Prostate gland (tissue), 2 donors: Measurements from ENCODE around the gene SULT4A1.

Experiments
- CTCF ChIP-seq, 4 experiments: fragments of 200-600 bp in 2 of 4; fragments of 450-650 bp in 2 of 4; sonication (generic) in 2 of 4; IDR thresholded peaks; 1 replicate in 3 of 4; 2 replicates in 1 of 4; pipeline ENCODE4 v1.5.1; 2016 to 2019; ENCODE audit warnings: antibody characterized with exemption in 4 of 4, mild to moderate bottlenecking in 2 of 4, moderate library complexity in 2 of 4
- POLR2AphosphoS5 ChIP-seq: sonication (generic); formaldehyde crosslinking; IDR thresholded peaks from one replicate; pipeline ENCODE4 v1.6.1; 2017; ENCODE audit warnings: antibody characterized with exemption

GRCh38 chr22:43860831-43861230, 1.5 kb downstream of the SULT4A1 start:
- no peak for TF ChIP-seq CTCF (IDR thresholded peaks at IDR 0.05)
- no peak for TF ChIP-seq POLR2AphosphoS5
